Skeletal muscle tissue (tissue), 4 donors: ENCODE measurements around the gene MBOAT7. TPM values are rescaled to one million over a fixed set of nuclear protein-coding genes. Genes with fewer than 3 reads are reported as not detected.

Experiments
- H3K27ac ChIP-seq: one replicate; pipeline ENCODE4 v1.7.0; 2013; ENCODE audit warnings: mild to moderate bottlenecking, low read depth, low read length, inconsistent platforms
- H3K27me3 ChIP-seq, 3 donors: one replicate each; pipeline ENCODE4 v1.7.0; 2013; ENCODE audit warnings: low read length in 3 of 3; ENCODE audit not compliant: control insufficient read depth in 3 of 3, insufficient read depth in 3 of 3
- H3K36me3 ChIP-seq, 3 donors: one replicate each; pipeline ENCODE4 v1.7.0; 2013; ENCODE audit warnings: low read length in 3 of 3; ENCODE audit not compliant: control insufficient read depth in 3 of 3, insufficient read depth in 3 of 3
- H3K4me1 ChIP-seq, 3 donors: one replicate each; pipeline ENCODE4 v1.7.0; 2013; ENCODE audit warnings: low read length in 3 of 3, mild to moderate bottlenecking in 3 of 3; ENCODE audit not compliant: control insufficient read depth in 3 of 3, insufficient read depth in 3 of 3
- H3K4me3 ChIP-seq, 3 donors: one replicate each; pipeline ENCODE4 v1.7.0; 2013; ENCODE audit warnings: low read length in 3 of 3
- H3K9ac ChIP-seq, 3 donors: one replicate each; pipeline ENCODE4 v1.7.0; 2013; ENCODE audit warnings: low read length in 3 of 3, mild to moderate bottlenecking in 3 of 3, moderate library complexity in 2 of 3, low read depth in 1 of 3
- H3K9me3 ChIP-seq, 3 donors: one replicate each; pipeline ENCODE4 v1.7.0; 2013; ENCODE audit warnings: low read length in 3 of 3; ENCODE audit not compliant: control insufficient read depth in 3 of 3
- total RNA-seq: library from RNA; depleted of rRNA; stranded (reverse); fragments of >200 nt; gene quantifications from one replicate; pipeline ENCODE4 v1.2.3, GENCODE V29; 2014
- donor health status: Osteomylitis.

MBOAT7 gene
- total RNA-seq, 1 donor from 2014 or later: 8.9 TPM

DNA sequence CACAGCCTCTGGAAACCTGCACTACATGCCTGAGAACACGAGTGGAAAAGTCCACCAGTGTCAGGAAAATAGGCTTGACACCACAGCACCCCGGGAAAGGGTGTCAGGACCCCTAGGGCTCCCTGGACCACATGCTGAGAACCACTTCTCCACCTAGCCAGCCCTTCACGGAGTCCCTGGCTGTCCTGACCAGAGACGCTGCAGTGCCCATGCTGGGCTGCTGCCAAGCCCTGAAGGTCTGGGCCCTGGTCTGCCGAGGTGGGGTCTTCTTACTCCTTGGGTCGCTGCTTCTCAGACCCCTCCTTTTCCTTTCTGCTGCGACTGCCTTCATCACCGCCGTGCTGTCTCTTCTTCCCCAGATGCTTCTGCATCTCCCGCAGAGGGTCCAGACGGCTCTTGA is 32.9 kb downstream of the MBOAT7 start:
- H3K4me1 ChIP-seq: peaks cover 23 to 27% (median 26%) of the 10 kb centered on the region in 3 donors
- H3K27ac ChIP-seq: no peak overlapping the region
- H3K36me3 ChIP-seq: peaks cover 52 to 59% (median 53%) of the 10 kb centered on the region in 3 donors
- H3K9me3 ChIP-seq: no peaks in the 10 kb centered on the region
- no peaks in the 10 kb centered on the region for H3K27me3 ChIP-seq
- no peak overlapping the region for H3K4me3 ChIP-seq
- no peak overlapping the region for H3K9ac ChIP-seq

GRCh38 chr19:54155694-54156093 is 33.7 kb downstream of the MBOAT7 start:
- Histone ChIP-seq H3K27ac (no peak overlapping the region), H3K9ac (no peak overlapping the region), H3K36me3 (peaks cover 57 to 64% (median 58%) of the 10 kb centered on the region in 3 donors), H3K4me3 (no peak overlapping the region), H3K4me1 (peaks cover 19 to 23% (median 22%) of the 10 kb centered on the region in 3 donors), H3K27me3 (no peaks in the 10 kb centered on the region), H3K9me3 (no peaks in the 10 kb centered on the region)

- H3K9me3 ChIP-seq: no peaks in the 10 kb centered on the region
- peaks cover 65 to 73% (median 66%) of the 10 kb centered on the region in 3 donors for H3K36me3 ChIP-seq
- no peak overlapping the region for H3K9ac ChIP-seq
- H3K27me3 ChIP-seq: no peaks in the 10 kb centered on the region
- peaks cover 11 to 15% (median 15%) of the 10 kb centered on the region in 3 donors for H3K4me1 ChIP-seq
- H3K27ac ChIP-seq: no peak overlapping the region
- H3K4me3 ChIP-seq: no peak overlapping the region
These were observed 34.6 kb downstream of the MBOAT7 start for GRCh38 chr19:54154603-54155345.

- Histone ChIP-seq H3K27me3 (no peaks in the 10 kb centered on the region), H3K9ac (no peak overlapping the region), H3K4me1 (peaks cover 8 to 12% (median 8%) of the 10 kb centered on the region in 3 donors), H3K36me3 (peaks cover 74 to 82% (median 75%) of the 10 kb centered on the region in 3 donors), H3K27ac (no peak overlapping the region), H3K9me3 (no peaks in the 10 kb centered on the region), H3K4me3 (no peak overlapping the region)
These were observed 35.6 kb downstream of the MBOAT7 start for GRCh38 chr19:54153731-54154326.

GRCh38 chr19:54152878-54153524 is 36.4 kb downstream of the MBOAT7 start:
- Histone ChIP-seq H3K4me3 (no peak overlapping the region), H3K27me3 (no peaks in the 10 kb centered on the region), H3K27ac (no peak overlapping the region), H3K4me1 (peaks cover 0 to 4% (median 0%) of the 10 kb centered on the region in 3 donors), H3K9ac (no peak overlapping the region), H3K9me3 (no peaks in the 10 kb centered on the region), H3K36me3 (peaks cover 77 to 83% (median 79%) of the 10 kb centered on the region in 3 donors)

DNA sequence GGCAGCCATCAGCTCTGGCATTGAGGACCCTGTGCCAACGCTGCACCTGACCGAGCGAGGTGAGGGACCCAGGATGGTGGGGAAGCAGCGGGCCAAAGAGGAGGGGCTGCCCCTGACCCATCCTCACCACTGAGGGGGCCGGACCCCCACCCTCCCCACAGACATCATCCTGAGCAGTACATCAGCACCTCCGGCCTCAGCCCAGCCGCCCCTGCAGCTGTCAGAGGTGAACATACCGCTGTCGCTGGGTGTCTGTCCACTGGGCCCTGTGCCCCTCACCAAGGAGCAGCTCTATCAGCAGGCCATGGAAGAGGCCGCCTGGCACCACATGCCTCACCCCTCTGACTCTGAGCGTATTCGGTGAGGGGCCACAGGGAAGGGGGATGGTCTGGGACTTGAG is 37.1 kb downstream of the MBOAT7 start:
- Histone ChIP-seq H3K9me3 (no peaks in the 10 kb centered on the region), H3K4me1 (peaks cover 0 to 4% (median 0%) of the 10 kb centered on the region in 3 donors), H3K9ac (no peak overlapping the region), H3K36me3 (peaks cover 80 to 84% (median 82%) of the 10 kb centered on the region in 3 donors), H3K4me3 (no peak overlapping the region), H3K27me3 (no peaks in the 10 kb centered on the region), H3K27ac (no peak overlapping the region)

DNA sequence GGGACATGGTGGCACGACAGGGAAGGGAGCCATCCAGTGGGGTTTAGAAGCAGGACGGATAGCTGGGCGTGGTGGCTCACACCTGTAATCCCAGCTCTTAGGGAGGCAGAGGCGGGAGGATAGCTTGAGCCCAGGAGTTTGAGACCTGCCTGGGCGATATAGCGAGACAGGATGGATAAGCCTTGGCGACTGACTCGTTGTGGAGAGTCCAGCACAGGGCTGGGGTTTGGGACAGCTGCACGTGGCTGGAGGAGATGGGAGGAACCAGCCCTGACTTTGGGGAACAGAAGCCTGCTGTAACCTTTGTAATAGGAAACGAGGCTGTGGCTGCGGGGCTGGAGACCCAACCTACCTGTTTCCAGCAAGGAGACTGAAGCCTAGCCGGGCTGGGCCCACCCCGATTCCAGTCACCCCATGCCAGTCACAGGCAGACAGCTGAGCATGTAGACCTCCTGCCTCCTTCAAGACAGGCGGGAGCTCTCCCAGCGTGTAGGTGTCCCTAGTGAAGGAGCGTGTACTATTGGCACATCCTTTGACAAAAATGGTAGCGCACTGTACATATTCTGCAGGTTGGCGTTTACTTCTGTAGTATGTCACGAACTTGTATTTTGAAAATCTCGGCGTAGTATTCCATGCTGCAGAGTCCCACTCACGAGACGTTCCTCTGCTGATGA is 37.9 kb downstream of the MBOAT7 start:
- Histone ChIP-seq H3K4me3 (no peak overlapping the region), H3K9me3 (no peaks in the 10 kb centered on the region), H3K36me3 (peaks cover 81 to 84% (median 84%) of the 10 kb centered on the region in 3 donors), H3K27me3 (no peaks in the 10 kb centered on the region), H3K9ac (no peak overlapping the region), H3K4me1 (peaks cover 0 to 4% (median 0%) of the 10 kb centered on the region in 3 donors), H3K27ac (no peak overlapping the region)

GRCh38 chr19:54149021-54149812 is 40.2 kb downstream of the MBOAT7 start:
- peaks cover 0 to 4% (median 0%) of the 10 kb centered on the region in 3 donors for H3K4me1 ChIP-seq
- H3K27ac ChIP-seq: no peak overlapping the region
- H3K9ac ChIP-seq: no peak overlapping the region
- H3K27me3 ChIP-seq: no peaks in the 10 kb centered on the region
- H3K9me3 ChIP-seq: no peaks in the 10 kb centered on the region
- H3K36me3 ChIP-seq: peaks cover 87 to 89% (median 88%) of the 10 kb centered on the region in 3 donors
- no peak overlapping the region for H3K4me3 ChIP-seq

GRCh38 chr19:54148158-54148557 is 41.2 kb downstream of the MBOAT7 start:
- Histone ChIP-seq H3K27me3 (no peaks in the 10 kb centered on the region), H3K9ac (no peak overlapping the region), H3K9me3 (no peaks in the 10 kb centered on the region), H3K4me1 (no peaks in the 10 kb centered on the region), H3K36me3 (peaks cover 88 to 89% (median 88%) of the 10 kb centered on the region in 3 donors), H3K27ac (no peak overlapping the region), H3K4me3 (no peak overlapping the region)
